HCEC 1CT (cell line): ENCODE results near the gene KLHL3.
"Not testable (repeated sequence)": the region's sequence is repeated elsewhere in the genome, so short reads cannot be mapped to it uniquely, and the experiment has no call there.

Experiments
- DNase-seq: peaks from one replicate; pipeline ENCODE4 v3.0.0-alpha.2; 2017

KLHL3 gene

DNA sequence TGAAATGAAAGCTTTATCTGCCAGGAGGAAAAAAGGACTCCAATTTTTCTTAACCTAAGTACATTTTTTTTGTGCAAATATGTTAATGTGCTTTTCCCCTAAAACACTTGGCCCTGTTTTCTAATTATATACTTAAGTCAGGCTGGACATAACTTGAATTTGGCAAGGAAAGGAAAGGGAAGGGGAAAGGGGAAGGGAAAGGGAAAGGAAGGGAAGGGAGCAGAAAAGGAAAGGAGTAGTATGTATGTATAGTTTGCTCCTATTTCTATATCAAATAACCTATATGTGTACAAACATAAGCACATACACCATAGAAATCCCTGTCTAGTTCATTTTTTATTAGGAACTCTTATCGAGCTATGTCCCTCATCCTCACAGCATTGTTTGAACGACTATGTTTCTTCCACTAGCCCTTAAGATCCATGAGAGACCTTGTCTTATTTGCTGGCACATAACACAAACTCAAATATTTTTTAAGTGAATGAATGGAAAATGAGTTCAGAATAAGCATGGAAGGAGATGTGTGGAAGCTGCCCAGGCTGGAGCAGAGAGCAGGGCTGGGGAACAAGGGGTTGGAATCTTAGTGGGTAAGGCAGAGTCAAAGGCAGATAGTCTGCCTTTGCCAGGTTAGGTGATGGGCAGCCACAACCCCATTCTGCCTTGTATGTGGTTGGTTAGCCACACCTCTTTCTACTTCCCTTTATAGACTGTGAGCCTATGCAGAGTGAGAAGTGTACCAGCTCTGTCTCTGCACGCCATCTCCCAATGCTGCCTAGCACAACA is 70.0 kb downstream of the KLHL3 start:
- DNase-seq, result no peak

- DNase-seq, result peak; percentile 37
These were observed 75.5 kb downstream of the KLHL3 start for GRCh38 chr5:137660349-137660817.

DNA sequence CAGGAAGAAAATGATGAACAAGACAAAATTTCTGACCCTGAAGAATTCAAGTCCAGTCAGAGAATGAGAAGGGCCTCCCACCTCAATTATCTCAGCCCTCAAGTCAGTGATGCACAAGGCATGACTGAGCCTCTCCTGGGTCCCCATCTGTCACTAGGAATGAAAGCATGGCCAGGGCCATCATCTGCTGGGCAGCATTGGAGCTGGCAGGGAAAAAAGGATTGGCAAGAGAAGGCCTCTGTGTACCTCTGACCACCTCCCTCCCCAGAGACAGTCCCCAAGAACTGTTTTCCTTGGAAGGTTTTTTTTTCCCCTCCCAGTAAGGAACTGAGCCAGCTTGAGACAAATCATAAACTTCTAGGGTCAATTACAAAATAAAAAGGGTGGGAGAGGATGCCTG is 76.7 kb downstream of the KLHL3 start:
- DNase-seq, result no peak

DNA sequence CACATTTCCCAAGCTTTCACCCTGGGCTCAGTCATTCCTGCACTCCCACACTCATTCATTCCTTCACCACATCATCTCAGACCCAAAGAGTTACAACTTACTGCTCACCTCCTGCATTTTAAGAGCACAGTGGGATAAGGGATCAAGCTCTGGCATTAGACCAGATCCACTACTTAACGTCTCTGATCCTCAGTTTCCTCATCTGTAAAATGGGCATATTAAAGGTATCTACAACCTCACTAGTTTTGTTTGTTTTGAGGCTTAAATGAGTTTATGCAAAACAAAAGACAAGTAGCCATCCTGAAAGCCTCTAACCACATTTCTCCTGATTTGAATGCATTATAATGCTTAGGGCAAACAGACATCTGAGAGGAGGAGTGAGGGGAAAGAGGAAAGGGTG is 77.6 kb downstream of the KLHL3 start:
- DNase-seq, result no peak

DNA sequence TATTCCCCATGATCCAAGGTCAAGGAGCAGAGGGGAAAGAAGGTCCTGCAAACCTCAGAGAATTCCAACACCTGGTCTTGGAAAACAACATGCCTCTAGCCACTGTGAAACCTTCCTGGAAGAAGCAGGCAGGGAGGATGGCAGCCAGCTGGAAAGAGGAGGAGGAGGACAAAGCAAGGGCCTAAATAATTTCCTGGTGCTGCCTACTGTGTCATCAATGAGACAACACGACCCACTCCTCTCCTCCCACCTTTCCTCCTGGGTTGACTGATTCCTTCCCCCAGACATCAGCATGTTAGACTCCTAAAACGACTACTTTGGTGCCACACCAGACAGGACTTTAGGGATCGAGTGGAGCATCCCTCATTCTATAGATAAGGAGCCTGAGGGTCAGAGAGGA is 78.8 kb downstream of the KLHL3 start:
- DNase-seq, result no peak

- no peak for DNase-seq
These were observed 79.3 kb downstream of the KLHL3 start for GRCh38 chr5:137656558-137656957.

- DNase-seq, result no peak
These were observed 84.9 kb downstream of the KLHL3 start for GRCh38 chr5:137651022-137651421.

DNA sequence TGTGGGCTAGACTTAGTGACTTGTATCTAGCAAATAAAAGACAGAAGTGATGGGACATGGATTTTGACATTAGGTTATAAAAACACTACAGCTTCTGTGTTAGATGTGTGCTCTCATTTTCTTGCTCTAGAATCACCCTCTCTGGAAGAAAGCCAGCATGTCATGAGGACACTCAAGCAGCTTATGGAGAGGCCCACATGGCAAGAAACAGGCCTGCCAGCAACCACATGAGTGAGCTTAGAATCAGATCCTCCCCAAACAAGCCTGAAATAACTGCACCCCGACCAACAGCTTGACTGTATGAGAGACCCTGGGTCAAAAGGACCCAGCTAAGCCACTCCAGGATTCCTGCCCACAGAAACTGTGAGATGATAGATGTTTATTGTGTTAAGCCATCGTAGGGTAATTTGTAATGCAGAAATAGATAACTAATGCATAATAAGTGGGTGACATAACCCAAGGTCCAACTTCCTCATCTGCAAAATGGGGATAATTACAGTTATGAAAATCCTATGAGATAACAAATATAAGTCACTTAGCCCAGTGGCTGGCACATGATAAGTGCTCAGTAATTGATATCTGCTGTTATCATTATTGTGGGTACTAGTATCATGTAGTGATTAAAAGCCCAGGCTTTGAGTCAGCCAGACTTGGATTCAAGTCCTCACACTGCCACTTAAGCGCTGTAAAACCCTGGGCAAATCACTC is 86.5 kb downstream of the KLHL3 start:
- no peak for DNase-seq

DNA sequence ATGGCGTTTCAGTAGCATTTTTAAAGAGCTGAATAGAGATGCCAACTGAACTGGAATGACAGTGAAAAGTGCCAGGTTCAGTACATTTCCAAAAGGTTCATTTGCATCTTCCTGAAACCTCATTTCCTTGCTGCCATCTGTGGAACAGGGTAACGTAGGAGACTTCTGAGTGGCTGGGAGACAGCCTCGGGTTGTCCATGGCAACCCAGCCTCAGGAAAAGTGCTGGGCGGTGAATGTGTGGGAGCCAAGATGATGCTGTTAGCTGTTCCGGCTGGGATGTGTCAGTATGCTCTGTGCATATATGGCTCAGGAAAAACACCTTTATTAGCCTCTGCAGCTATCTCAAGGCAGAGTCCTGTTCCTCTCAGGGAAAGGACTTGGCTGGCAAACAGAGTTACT is 87.5 kb downstream of the KLHL3 start:
- DNase-seq, result no peak

GRCh38 chr5:137647401-137647800 is 88.5 kb downstream of the KLHL3 start:
- no peak for DNase-seq

GRCh38 chr5:137646761-137647160 is 89.1 kb downstream of the KLHL3 start:
- DNase-seq, result no peak

DNA sequence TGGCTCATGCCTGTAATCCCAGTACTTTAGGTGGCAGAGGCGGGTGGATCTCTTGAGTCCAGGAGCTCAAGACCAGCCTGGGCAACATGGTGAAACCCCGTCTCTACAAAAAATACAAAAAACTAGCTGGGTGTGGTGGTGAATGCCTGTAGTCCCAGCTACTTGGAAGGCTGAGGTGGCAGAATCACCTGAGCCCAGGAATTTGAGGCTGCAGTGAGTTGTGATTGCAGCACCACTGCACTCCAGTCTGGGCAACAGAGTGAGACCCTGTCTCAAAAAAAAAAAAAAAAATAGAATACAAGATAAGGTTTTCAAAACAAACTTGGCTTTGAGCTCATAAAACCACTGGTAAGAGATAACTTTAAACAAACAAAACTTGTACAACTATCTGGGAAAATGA is 92.8 kb downstream of the KLHL3 start:
- DNase-seq, result not testable (repeated sequence)

GRCh38 chr5:137642091-137642490 is 93.8 kb downstream of the KLHL3 start:
- no peak for DNase-seq

GRCh38 chr5:137641148-137641547 is 94.7 kb downstream of the KLHL3 start:
- DNase-seq, result no peak

DNA sequence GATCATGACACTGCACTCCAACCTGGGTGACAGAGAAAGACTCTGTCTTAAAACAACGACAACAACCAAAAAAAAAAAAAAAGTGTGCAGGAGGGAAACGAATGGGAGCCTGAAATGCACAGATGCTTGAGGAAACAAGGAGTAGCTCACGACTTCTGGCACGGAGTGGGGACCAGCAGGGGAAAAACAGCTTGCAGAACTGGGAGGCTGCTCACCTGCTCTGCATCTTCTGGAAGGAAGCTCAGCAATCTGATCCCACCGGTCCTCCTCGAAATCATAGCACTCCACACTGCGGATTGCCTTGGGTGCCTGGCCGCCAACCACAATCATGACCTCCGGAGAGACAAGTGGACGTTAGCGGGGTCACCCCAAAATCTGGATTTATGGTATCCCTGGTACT is 96.2 kb downstream of the KLHL3 start:
- DNase-seq, result no peak

DNA sequence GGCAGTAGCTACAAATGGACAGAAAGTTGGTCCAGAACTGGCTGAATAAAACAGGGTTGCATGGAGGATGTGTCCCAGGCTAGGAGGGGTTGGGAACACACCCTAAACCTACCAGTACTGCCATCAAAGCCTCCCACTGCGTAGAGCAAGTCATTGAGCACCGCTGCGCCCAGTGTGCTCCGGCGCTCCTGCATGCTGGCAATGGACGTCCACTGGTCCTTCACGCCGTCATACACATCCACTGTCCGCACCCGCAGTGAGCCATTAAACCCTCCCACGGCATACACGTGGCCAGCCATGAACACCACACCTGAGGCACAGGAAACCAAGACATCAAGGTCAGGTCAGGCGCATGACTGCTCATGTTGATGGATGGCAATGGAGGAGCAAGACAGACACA is 97.0 kb downstream of the KLHL3 start:
- no peak for DNase-seq

- DNase-seq, result no peak
These were observed 98.8 kb downstream of the KLHL3 start for GRCh38 chr5:137636830-137637714.

DNA sequence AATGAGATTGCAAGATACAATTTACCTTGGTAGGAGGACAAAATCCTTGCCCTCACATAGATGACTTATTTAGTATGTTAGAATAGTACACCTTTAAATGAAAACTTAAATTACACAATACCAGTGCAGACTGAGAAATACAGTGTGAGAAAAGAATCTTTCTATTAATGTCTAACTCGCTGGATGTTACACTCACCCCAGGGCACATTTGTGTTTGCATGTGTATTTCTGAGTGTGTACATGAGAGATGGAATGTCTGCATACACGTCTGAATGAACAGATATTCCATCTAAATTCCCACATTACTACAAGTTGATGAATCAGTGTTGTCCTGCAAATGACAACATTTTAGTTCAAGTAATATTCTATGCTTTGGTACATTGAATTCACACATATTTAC is 99.8 kb downstream of the KLHL3 start:
- DNase-seq, result no peak

- no peak for DNase-seq
These were observed 100.4 kb downstream of the KLHL3 start for GRCh38 chr5:137635521-137635921.

DNA sequence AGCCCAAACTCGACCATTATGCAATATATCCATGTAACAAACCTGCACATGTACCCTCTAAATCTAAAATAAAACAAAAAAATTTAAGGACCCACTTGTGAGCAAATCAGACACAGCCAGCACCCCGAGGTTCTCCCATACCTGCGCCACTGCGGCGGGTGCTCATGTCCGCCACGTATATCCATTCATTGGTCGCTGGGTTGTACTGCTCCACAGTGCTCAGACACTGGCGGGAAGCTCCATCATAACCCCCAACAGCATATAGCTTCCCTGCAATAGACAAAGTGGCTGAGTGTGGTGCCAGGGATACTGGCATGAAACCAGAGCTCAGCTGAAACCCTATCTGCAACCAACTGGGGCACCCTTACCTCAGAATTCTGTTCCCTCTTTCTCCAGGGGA is 102.0 kb downstream of the KLHL3 start:
- no peak for DNase-seq

GRCh38 chr5:137632716-137633115 is 103.2 kb downstream of the KLHL3 start:
- no peak for DNase-seq

GRCh38 chr5:137631453-137631852 is 104.4 kb downstream of the KLHL3 start:
- no peak for DNase-seq

- no peak for DNase-seq
These were observed 104.9 kb downstream of the KLHL3 start for GRCh38 chr5:137630972-137631370.
